HG03196 (cell line): ENCODE data around the gene BBC3.

Experiments
- ATAC-seq: cut with Tn5 transposase; IDR thresholded peaks from one replicate; pipeline ENCODE4 v1.9.1; 2021; ENCODE audit not compliant: unreplicated experiment

Gene BBC3

DNA sequence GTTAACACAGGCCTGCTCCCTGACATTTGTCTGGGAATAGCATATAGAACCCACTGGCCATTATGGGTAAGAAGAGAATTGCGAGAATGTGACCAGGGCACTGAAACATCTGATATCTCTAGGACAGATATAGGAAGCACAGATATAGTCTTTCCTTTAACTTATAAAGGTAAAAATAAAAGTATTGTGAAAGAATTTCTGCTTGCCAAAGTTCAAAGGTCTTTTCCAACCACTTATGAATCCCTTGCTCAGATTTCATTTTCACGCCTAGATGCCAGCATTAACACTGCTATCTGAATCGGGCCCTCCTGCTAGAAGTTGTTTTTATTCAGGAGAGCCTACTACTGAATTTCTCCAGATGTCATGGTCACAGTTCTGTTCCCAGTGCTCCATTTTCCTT is 27.7 kb downstream of the BBC3 start:
- no peak for ATAC-seq

DNA sequence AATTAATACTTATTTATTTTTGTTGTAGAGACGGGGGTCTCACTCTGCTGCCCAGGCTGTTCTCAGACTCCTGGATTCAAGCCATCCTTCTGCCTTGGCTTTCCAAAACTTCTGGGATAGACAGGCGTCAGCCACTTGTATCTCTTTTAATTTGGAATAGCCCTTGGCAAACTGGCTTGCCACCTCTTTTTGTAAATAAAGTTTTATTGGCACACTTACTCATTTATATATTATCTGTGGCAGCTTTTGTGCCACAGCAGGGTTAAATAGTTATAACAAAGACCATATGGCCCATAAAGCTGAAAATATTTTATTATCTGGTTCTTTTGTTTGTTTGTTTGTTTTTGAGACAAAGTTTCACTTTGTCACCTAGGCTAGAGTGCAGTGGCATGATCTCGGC is 30.5 kb downstream of the BBC3 start:
- ATAC-seq = no peak

DNA sequence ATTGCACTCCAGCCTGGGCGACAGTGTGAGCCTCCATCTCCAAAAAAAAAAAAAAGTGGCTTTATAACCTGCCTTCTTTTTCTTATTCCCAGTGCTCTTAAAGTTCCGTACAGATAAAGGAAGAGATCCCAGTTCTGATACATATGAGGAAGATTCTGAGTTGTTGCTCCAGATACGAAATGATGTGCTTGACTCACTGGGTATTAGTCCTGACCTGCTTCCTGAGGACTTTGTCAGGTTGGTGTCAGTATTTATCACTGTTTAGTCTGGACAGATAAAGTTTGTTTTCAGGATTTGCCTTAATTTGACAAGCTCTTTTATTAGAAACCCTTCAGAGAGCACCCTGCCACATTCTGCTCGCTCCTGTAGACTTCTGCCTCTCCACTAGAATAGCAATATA is 33.9 kb downstream of the BBC3 start:
- no peak for ATAC-seq

DNA sequence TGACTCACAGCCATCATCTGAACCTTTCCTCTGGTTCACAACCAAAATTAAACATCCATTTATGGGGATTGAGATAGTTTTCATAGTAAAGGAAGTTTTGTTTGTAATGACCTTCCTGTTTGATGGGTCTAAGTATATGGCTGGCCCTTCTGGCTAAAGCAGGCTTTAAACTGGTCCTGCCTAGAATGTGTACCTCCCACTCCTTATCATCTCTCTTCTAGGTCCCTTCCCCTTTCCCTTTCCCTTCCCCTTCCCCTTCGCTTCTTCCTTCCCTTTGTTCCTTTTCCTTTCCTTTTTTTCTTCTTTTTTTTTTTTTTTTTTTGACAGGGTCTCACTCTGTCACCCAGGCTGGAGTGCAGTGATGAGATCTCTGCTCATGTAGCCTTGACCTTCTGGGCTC is 35.6 kb downstream of the BBC3 start:
- ATAC-seq = no peak

DNA sequence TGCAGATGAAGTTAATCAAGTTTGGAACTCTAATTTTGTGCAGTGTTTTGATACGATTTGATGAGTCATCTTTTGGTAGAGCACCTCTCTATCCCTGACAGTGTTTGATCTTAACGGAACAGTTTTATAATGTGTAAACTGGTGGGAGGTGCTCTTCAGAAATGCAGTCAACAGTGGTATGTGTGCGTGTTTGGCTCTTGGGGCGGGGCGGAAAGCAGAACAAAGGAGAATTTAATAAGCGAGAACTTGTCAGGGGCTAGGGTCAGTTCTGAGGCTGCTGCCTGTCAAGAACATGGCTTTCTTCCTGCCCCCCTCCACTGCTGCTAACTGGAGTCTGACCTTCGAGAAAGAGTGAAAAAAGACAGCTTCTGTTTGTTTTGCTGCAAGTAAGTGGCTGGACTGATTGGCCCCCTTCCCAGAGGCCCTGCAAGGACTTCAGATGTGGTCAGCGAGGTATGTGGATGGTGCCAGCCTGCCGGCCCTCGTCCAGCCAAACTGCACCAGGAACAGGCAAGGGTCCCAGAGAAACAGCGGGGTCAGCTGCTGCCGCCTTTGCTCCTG is 40.8 kb downstream of the BBC3 start:
- ATAC-seq = no peak

DNA sequence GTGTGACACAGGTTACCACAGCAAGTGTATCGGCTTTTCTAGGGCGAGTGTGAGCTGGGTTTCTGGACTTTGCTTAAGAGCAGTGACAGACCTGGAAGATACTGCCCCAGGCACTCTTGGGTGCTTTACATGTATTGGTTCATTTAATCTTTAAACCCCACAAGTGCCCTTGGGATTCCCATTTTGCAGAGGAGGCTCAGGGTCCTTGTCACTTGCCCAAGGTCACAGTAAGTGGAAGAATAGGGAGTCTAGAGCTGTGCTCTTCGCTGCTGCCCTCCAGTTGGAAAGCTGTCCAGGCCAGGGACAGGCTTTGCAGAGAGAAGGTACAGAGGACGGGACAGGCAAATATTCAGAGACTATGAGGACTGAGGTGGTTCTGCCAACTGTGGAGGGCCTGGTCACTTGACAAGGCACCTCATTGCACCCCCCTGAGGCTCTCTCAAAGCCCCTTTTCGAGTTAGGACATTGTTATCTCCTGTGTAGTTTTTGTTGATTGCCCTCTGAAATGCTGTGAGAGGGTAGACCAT is 42.4 kb downstream of the BBC3 start:
- no peak for ATAC-seq

DNA sequence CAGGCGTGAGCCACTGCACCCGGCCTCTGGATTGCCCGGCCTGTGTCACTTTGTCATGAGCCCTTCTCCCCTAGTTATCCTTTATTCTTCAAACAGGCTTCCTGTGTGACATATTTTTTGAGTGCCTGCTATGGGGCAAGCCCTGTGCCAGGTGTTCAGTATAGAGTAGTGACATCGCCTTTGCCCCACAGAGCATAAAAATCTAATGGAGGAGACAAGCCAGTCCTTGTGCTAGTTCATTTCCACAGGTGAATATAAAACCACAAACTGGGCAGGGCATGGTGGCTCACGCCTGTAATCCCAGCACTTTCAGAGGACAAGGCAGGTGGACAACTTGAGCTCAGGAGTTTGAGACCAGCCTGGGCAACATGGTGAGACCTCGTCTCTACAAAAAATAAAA is 43.2 kb downstream of the BBC3 start:
- no peak for ATAC-seq

DNA sequence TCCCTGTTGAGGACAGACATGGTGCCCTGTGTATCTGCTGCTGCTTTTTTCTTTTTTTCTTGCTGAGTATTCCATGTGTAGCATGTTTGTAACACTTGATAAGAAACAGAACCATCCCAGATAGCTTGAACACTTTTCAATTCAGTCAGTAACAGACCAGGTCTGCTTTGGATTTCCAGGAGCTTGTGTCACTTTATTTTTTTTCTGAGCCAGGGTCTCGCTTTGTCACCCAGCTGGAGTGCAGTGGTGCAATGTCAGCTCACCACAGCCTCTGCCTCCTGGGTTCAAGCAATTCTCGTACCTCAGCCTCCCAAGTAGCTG is 43.7 kb downstream of the BBC3 start:
- ATAC-seq = no peak

DNA sequence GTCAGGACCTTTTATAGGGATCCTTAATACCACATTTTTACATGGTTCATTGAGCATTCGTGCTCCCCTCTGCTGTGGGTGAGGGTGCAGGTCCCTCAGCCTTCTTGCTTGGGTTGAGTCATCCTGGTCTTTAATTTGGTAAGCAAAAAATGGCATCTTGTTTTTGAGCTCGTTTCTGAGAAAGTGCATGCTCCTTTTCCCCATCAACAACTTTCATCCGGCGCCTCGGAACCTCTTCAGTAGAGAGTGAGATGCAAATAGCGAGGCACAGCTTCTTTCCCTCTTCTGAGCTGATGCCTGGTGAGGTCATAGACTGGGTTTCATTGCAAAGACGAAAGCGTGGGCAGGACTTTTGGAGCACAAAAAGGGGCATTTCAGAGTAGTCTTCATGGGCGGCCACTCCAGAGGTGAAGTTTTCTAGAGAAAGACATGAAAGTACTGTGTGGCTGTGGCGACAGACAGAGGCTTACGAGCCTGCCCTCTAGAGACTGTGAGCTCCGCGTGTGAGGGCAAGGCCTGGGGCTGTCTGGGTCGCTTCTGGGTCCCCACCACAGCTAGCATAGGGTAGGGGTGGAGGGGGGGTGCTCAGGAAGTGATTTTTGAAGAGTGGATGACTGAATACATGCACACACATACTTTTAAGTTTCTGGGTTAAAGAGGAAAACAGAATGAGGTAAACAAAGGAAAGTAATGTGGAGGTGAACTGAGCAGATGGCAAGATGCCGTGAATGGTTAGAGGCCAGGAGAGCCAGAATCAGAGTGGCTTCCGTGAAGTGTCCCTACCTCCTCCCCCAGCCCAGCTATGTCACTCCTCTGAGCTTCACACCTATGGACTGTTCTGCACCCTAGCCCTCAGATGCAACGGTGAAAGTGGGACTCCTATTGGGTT is 44.3 kb downstream of the BBC3 start:
- peak; percentile 63 for ATAC-seq

DNA sequence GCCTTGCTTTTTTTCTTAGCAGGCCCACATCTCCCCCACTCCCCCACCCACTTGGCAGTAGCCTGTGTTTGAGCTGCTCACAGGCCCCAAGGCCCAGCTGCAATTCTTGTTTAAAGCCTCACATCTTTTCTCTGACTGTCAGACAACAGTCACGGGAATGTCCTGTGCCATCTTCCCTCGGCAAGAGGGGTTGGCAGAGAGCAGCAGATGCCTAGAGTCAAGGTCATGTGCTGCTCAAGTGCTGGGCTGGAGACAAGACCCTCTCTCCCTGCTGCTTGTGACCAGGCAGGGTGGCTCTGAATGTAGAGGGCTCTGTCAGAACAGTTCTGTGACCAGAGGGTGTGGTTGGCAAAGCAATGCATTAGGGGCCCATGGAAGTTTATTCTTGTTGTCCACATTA is 47.4 kb downstream of the BBC3 start:
- no peak for ATAC-seq

DNA sequence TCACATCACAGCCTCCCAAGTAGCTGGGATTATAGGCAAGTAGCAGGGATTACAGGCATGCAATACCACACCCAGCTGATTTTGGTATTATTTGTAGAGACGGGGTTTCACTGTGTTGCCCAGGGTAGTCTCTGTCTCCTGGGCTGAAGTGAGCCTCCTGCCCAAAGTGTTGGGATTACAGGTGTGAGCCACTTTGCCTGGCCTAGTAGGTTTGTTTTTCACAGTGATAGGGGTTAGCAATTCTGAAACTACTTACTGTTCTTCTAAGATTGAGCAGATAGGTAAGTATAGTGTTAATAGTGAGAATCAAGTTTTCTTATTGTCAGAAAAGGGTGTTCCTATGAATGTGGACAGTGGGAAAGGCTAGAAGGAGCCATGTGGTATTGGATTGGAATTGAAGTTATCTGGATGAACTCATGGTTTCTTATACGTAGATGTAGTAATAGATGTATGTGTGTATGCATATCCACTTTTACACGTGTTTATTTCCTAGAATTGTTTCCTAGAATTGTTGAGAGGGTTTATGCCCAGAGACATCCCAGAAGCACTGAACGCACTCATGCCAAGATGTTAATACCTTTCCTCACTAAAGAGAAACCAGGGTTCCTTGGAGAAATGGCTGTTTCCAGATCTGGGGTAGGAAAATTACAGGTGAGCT is 51.2 kb downstream of the BBC3 start:
- ATAC-seq = no peak

DNA sequence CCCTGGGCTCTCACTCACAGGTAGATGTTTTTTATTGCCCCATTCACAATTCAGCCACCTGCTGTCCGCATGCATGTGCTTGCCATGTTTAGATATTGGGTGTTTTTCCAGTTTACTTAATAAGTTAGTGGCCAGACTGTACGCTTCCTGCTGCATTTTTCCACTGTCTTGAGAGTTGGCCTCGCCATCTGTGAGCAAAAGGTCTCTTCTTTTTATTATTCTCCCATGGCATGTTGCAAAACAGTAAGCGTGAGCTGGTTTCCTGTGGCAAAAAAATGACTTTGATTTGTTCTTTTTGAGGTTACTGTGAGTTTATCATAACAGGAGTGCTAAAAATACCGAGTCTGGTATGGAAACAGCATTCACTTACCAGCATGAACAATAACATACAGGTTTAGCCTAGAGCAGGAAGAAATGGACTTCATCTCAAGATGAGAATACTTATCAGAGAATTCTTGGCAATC is 54.3 kb downstream of the BBC3 start:
- no peak for ATAC-seq

DNA sequence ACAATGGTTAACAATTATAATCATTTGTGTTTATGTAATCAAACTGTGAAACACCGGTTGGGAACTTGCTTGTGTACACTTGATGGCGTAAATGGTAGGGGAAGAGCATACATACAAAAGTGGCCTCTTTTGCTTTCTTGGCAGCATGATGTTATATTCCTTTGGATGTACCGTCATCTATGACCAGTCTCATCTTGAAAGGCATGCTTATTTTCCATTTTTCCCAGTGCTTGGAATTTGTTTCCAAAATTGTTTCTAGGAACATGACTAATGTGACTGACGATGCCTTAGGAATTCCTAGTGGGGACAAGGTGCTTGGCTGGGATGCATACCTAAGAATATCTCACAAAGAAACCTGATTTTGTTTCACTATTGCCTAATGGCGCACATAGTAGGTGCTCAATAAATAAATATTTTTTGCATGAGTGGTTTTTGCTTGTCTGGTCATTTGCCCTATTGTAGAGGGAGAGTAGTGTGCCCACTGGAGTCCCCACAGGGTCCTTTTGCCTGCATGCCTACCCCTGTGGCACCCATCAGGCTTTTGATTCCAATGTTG is 54.9 kb downstream of the BBC3 start:
- ATAC-seq = no peak

DNA sequence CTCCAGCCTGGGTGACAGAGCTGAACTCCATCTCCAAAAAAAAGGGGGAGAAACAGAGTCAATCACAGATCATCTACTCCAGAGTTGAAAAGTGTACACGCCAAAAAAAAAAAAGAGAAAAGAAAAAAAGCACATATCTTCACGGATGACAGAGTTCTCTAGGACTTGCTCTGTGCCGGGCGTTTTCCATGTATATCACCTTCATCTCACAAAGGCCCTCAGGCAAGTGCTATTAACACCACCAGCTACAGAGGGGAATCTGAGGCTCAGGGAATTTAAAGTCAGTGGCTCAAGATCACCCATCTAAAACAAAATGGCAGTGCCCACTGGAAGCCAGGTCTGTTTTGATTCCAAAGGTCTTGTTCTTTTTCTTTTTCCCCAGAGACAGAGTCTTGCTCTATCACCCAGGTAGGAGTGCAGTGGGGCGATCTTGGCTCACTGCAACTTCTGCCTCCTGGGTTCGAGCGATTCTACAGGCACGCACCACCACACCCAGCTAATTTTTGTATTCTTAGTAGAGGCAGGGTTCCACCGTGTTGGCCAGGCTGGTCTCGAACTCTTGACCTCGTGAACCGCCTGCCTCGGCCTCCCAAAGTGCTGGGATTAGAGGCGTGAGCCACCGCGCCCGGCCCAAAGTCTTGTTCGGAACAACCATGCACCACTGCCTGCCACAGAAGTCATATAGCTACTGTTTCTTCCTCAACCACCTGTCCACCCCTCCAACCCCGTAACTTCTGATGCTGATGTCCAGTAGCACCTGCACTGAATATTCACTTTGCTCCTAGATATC is 58.1 kb downstream of the BBC3 start:
- no peak for ATAC-seq
